Tibial nerve (tissue), 4 donors: ENCODE data around the gene SDK2. TPM values are rescaled to one million over a fixed set of nuclear protein-coding genes. Genes with fewer than 3 reads are reported as not detected.

Experiments
- DNase-seq, 2 donors: peaks; one replicate each; pipeline ENCODE4 v3.0.0-alpha.2; 2019; ENCODE audit warnings: low spot score in 2 of 2
- H3K27ac ChIP-seq, 4 donors: fragments of 200-600 bp; sonication (generic) in 3 of 4; one replicate each; pipeline ENCODE4 v1.5.1; 2017 to 2019; ENCODE audit warnings: mild to moderate bottlenecking in 1 of 4
- H3K27me3 ChIP-seq, 2 donors: fragments of 200-600 bp; sonication (generic) in 1 of 2; one replicate each; pipeline versions ENCODE4 v1.5.1 to v1.6.0; 2017 to 2019
- H3K36me3 ChIP-seq, 3 donors: fragments of 200-600 bp; sonication (generic); one replicate each; pipeline ENCODE4 v1.5.1; 2018 to 2019
- H3K4me1 ChIP-seq, 4 donors: fragments of 200-600 bp; sonication (generic) in 3 of 4; one replicate each; pipeline ENCODE4 v1.5.1; 2017 to 2019
- H3K4me3 ChIP-seq, 4 donors: fragments of 200-600 bp; sonication (generic) in 3 of 4; one replicate each; pipeline ENCODE4 v1.5.1; 2017 to 2019; ENCODE audit warnings: mild to moderate bottlenecking in 1 of 4, moderate library complexity in 1 of 4
- H3K9me3 ChIP-seq, 4 donors: fragments of 200-600 bp; sonication (generic) in 3 of 4; one replicate each; pipeline ENCODE4 v1.5.1; 2017 to 2019
- EP300 ChIP-seq, 2 donors: sonication (generic); formaldehyde crosslinking; IDR thresholded peaks; one replicate each; pipeline ENCODE4 v1.6.1; 2017; ENCODE audit warnings: antibody characterized with exemption in 2 of 2, mild to moderate bottlenecking in 1 of 2
- POLR2A ChIP-seq, 2 donors: fragments of 450-650 bp; IDR thresholded peaks; one replicate each; pipeline ENCODE4 v1.6.1; 2017; ENCODE audit warnings: antibody characterized with exemption in 2 of 2, mild to moderate bottlenecking in 2 of 2, moderate library complexity in 2 of 2
- WGBS, 2 donors: methylation state at CpG; one replicate each; pipeline ENCODE4 v1.1.5; 2018; 5-methylcytosine and 5-hydroxymethylcytosine counted together
- total RNA-seq, 4 donors: library from RNA; depleted of rRNA; stranded (reverse); fragments of >200 nt; gene quantifications; one replicate each; pipeline ENCODE4 v1.1.0, GENCODE V29; 2016
- TF ChIP-seq, protein P1 (sequence below), 5 experiments: fragments of 200-600 bp in 3 of 5; fragments of 450-650 bp in 2 of 5; sonication (generic) in 3 of 5; IDR thresholded peaks; one replicate each; pipeline ENCODE4 v1.5.1; 2016 to 2019; ENCODE audit warnings: antibody characterized with exemption in 5 of 5, mild to moderate bottlenecking in 3 of 5, moderate library complexity in 2 of 5

The SDK2 gene
- total RNA-seq, 4 donors from 2014 or later, result 3.1 to 6.3 (median 4.6) TPM

DNA sequence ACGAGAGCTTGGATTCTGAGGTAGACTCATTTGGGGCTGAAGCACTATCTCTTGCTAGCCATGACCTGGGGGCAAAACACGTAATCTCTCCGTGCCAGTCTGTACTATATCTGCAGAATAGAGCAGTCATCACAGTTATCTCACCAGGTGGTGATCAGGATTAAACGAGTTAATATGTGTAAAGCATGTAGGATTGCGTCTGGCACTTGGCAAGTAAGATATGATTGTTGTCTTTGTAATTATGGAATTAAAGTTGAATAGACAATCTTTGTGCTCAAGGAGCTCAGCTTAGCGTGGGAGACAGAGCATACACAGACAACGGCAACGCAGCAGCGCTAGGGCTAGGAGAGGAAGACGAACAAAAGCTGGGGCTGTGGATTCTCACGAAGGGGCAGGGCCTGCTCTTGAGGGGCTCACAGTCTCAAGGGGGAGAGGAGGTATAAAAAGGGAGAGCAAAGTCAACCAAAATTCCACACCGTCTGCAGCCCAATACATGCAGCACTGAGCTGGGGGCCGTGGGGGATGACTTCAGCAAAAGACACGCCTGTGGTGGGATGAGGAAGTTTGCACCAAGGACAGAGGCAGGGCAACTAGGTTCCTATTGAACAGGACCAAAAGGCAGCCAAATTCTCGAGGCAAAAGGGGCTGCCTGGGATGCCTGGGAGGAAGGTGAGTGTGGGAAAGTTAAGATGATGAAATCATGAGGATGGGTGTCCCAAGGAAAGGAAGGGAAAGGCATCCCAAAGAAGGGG is 68.6 kb downstream of the SDK2 start:
- TF ChIP-seq POLR2A (IDR thresholded peaks at IDR 0.05) (no peak), EP300 (IDR thresholded peaks at IDR 0.05) (no peak)
- TF ChIP-seq, protein P1, sequence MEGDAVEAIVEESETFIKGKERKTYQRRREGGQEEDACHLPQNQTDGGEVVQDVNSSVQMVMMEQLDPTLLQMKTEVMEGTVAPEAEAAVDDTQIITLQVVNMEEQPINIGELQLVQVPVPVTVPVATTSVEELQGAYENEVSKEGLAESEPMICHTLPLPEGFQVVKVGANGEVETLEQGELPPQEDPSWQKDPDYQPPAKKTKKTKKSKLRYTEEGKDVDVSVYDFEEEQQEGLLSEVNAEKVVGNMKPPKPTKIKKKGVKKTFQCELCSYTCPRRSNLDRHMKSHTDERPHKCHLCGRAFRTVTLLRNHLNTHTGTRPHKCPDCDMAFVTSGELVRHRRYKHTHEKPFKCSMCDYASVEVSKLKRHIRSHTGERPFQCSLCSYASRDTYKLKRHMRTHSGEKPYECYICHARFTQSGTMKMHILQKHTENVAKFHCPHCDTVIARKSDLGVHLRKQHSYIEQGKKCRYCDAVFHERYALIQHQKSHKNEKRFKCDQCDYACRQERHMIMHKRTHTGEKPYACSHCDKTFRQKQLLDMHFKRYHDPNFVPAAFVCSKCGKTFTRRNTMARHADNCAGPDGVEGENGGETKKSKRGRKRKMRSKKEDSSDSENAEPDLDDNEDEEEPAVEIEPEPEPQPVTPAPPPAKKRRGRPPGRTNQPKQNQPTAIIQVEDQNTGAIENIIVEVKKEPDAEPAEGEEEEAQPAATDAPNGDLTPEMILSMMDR (IDR thresholded peaks at IDR 0.05), result no peak
- Histone ChIP-seq H3K4me3 (no peak overlapping the region), H3K27ac (no peak overlapping the region), H3K27me3 (no peaks in the 10 kb centered on the region), H3K9me3 (no peaks in the 10 kb centered on the region), H3K36me3 (no peaks in the 10 kb centered on the region), H3K4me1 (no peaks in the 10 kb centered on the region)
- WGBS, 2 donors, result 41 to 50% methylated on average over 15 of the region's 15 CpGs
- no peak for DNase-seq

DNA sequence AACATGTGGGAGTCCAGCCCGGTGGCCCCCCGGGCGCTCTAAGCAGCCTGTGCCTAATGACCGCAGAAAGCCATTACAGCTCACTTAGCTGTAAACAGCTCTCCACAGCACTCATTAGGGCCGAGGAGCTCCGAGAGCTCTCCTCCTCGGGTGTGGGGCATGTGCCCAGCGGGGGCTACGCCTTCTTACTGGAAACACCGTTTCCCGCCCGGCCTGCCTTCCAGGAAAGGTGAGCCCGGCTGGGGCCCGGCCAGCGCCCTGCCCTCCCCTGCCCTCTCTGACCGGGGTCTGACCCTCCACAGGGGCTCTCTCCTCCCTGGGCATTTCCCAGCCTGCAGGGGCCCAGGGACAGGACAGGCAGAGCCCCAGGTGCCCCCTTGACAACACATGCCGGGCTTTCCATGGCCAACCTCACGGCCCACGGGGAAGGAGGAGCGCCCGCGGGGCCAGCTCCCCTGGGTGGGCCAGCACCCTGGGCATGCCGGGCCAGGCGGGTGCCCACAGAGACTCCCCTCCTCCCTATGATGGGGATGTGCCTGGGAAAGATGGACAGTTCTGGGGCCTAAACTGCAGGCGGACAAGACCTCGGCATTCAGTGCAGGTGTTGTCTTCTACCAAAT is 72.6 kb downstream of the SDK2 start:
- no peaks in the 10 kb centered on the region for H3K9me3 ChIP-seq
- no peak overlapping the region for H3K27ac ChIP-seq
- H3K4me3 ChIP-seq, result no peak overlapping the region
- H3K4me1 ChIP-seq, result no peaks in the 10 kb centered on the region
- 60 to 72% methylated on average over 21 to 26 of the region's 26 CpGs for WGBS, 2 donors
- no peaks in the 10 kb centered on the region for H3K27me3 ChIP-seq
- DNase-seq, result no peak
- TF ChIP-seq POLR2A (IDR thresholded peaks at IDR 0.05) (no peak), EP300 (IDR thresholded peaks at IDR 0.05) (no peak)
- TF ChIP-seq, protein P1 (IDR thresholded peaks at IDR 0.05), result no peak
- no peaks in the 10 kb centered on the region for H3K36me3 ChIP-seq

DNA sequence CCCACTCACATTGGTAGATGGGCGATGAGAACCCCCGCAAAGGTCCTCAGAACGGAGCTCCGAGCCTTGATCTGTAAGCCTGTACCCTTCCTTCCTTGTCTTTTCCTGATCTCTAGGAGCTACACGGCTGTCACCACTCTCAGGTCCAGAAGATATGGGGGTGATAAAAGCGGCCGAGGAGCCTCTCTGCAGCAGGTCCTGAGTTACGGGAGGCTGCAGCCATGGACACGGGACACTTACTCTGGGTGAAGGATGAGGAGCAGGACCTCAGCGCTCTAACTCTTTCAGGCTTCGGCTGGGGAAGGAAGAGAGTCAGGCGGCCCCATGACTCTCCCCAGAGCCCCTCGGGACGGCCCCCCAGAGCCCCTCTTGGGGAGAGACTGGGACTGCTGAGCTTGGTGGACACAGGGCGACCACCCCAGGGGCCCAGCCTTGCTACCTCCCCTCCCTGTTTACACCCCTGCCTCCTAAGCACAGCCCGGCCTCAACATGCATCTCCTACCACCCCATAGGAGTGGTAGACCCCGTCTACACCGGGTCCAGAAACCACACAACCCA is 74.4 kb downstream of the SDK2 start:
- DNase-seq, result no peak
- 74 to 78% methylated on average over 17 of the region's 18 CpGs for WGBS, 2 donors
- Histone ChIP-seq H3K4me1 (no peaks in the 10 kb centered on the region), H3K27ac (no peak overlapping the region), H3K9me3 (no peaks in the 10 kb centered on the region), H3K36me3 (no peaks in the 10 kb centered on the region), H3K27me3 (no peaks in the 10 kb centered on the region), H3K4me3 (no peak overlapping the region)
- TF ChIP-seq EP300 (IDR thresholded peaks at IDR 0.05) (no peak), POLR2A (IDR thresholded peaks at IDR 0.05) (no peak)
- TF ChIP-seq, protein P1 (IDR thresholded peaks at IDR 0.05), result no peak

DNA sequence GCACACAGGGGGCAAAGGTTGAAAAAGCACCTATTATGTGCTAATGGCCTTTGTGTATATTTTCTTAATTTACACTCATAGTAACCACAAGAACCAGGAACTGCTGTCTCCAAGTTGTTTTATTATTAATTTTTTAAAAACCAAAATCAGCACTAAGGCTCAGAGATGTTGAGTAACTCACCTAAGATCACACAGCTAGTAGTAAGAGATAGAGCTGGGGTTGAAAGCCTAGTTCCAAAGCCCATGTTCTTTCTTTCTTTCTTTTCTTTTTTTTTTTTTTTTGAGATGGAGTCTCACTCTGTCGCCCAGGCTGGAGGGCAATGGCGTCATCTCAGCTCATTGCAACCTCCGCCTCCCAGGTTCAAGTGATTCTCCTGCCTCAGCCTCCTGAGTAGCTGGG is 75.3 kb downstream of the SDK2 start:
- Histone ChIP-seq H3K4me3 (no peak overlapping the region), H3K4me1 (no peaks in the 10 kb centered on the region), H3K36me3 (no peaks in the 10 kb centered on the region), H3K27me3 (no peaks in the 10 kb centered on the region), H3K27ac (no peak overlapping the region), H3K9me3 (no peaks in the 10 kb centered on the region)
- no peak for TF ChIP-seq EP300 (IDR thresholded peaks at IDR 0.05)
- TF ChIP-seq, protein P1 (IDR thresholded peaks at IDR 0.05), result no peak
- no peak for TF ChIP-seq POLR2A (IDR thresholded peaks at IDR 0.05)
- WGBS, 2 donors, result 94 to 98% methylated on average over 3 of the region's 3 CpGs
- DNase-seq, result no peak
